ENCODE results near the gene GAS7.

DNA sequence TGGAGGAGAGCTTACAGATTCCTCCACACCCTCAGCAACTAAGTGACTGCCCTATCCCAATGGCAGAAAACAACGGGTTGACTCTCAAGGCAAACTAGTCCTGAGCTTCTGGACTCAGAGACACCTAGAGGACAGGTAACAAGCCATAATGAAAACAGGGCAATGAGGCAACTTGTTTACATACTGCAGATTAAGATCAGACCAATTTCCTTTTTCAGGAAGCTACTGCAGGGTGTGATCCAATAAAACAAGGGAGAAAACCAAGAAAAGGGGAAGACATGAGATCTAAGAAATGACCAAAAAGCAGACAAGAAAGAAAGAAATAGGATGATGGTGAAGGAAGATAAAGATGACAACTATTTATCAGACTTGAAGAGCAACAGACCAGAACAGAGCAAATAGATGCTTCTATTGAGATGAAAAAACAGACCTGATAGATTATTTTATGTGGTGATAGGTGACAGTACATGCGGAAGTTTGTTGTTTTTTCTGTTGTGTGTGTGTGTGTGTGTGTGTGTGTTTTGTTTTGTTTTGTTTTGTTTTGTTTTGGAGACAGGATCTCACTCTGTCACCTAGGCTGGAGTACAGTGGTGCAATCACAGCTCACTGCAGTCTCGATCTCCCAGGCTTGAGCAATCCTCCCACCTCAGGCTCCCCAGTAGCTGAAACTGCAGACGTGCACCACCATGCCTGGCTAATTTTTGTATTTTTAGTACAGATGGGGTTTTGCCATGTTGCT lies 120.7 kb downstream of the GAS7 start:
- TF ChIP-seq CTCF (conservative IDR thresholded peaks at IDR 0.05; ENCODE audit: low read depth in 2 of 2) (no peak), CREB1 (CRISPR knock-in tag; IDR thresholded peaks at IDR 0.05; ENCODE audit: low read depth) (no peak)
